GM19452 (cell line): Measurements from ENCODE around the gene MKRN2.
A peak's percentile ranks its signal among the peaks of the same experiment; 100 is the strongest.
"Not testable (repeated sequence)": the region's sequence is repeated elsewhere in the genome, so short reads cannot be mapped to it uniquely, and the experiment has no call there.

Experiments used
- ATAC-seq: cut with Tn5 transposase; IDR thresholded peaks from one replicate; pipeline ENCODE4 v1.9.1; 2021; ENCODE audit not compliant: unreplicated experiment

The MKRN2 gene

GRCh38 chr3:12556690-12557472, at the start of gene MKRN2:
MKRN2 (plus strand) TSS chr3:12557087; CDS start chr3:12557151, 64 bp downstream.
- ATAC-seq, result peak; percentile 81

- no peak for ATAC-seq
These were observed 49.2 kb upstream of the MKRN2 start for GRCh38 chr3:12507591-12508281.

GRCh38 chr3:12508291-12508700, 48.6 kb upstream of the MKRN2 start:
- no peak for ATAC-seq

GRCh38 chr3:12509466-12509865, 47.4 kb upstream of the MKRN2 start:
- ATAC-seq, result no peak

- no peak for ATAC-seq
These were observed 44.3 kb upstream of the MKRN2 start for GRCh38 chr3:12512534-12513118.

GRCh38 chr3:12513694-12514446, 43.0 kb upstream of the MKRN2 start:
- no peak for ATAC-seq

- no peak for ATAC-seq
These were observed 41.3 kb upstream of the MKRN2 start for GRCh38 chr3:12515631-12516030.

GRCh38 chr3:12516873-12517272, 40.0 kb upstream of the MKRN2 start:
- no peak for ATAC-seq

- ATAC-seq, result no peak
These were observed 38.4 kb upstream of the MKRN2 start for GRCh38 chr3:12518261-12519028.

- no peak for ATAC-seq
These were observed 35.9 kb upstream of the MKRN2 start for GRCh38 chr3:12521010-12521409.

GRCh38 chr3:12522721-12523120, 34.2 kb upstream of the MKRN2 start:
- ATAC-seq, result no peak

- no peak for ATAC-seq
These were observed 29.1 kb upstream of the MKRN2 start for GRCh38 chr3:12527757-12528143.

- no peak for ATAC-seq
These were observed 24.7 kb upstream of the MKRN2 start for GRCh38 chr3:12532182-12532581.

GRCh38 chr3:12536423-12536822, 20.5 kb upstream of the MKRN2 start:
- no peak for ATAC-seq

- ATAC-seq, result no peak
These were observed 15.3 kb upstream of the MKRN2 start for GRCh38 chr3:12541625-12542024.

GRCh38 chr3:12543497-12543896, 13.4 kb upstream of the MKRN2 start:
- ATAC-seq, result not testable (repeated sequence)

- no peak for ATAC-seq
These were observed 12.0 kb upstream of the MKRN2 start for GRCh38 chr3:12544652-12545472.

- no peak for ATAC-seq
These were observed 11.5 kb upstream of the MKRN2 start, which contains the start of gene MKRN2OS for GRCh38 chr3:12545473-12545791. MKRN2OS (minus strand) TSS chr3:12545499; CDS start chr3:12545464, 35 bp downstream.

- no peak for ATAC-seq
These were observed 6.7 kb upstream of the MKRN2 start for GRCh38 chr3:12549971-12550760.
